Activated CD4-positive, alpha-beta T cell treated with anti-CD3 and anti-CD28 coated beads for 1 hour (primary cell): Measurements from ENCODE around the gene KRTAP4-7.
"Not testable (repeated sequence)": the region's sequence is repeated elsewhere in the genome, so short reads cannot be mapped to it uniquely, and the experiment has no call there.

Experiments used
- DNase-seq: peaks from one replicate; pipeline ENCODE4 v3.0.0-alpha.2; 2020

The KRTAP4-7 gene

DNA sequence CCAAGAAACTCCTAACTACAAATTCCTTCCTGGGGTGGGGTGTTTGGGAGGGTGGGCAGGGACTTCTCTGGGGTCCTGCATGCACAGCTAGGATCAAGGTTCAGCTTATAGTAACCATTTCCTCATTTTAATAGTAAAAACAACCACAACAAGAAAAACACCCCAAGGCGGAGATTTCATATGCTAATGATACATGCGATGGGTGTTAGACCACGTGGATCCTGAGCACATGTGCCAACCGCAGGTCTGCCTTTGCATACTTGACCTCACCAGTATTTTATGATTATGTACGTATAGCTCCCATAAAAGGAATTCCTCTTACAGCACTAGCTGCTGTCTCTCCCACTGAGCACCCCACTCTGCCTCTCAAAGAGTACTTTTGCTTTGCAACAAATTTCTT is 32.3 kb downstream of the KRTAP4-7 start:
- no peak for DNase-seq

DNA sequence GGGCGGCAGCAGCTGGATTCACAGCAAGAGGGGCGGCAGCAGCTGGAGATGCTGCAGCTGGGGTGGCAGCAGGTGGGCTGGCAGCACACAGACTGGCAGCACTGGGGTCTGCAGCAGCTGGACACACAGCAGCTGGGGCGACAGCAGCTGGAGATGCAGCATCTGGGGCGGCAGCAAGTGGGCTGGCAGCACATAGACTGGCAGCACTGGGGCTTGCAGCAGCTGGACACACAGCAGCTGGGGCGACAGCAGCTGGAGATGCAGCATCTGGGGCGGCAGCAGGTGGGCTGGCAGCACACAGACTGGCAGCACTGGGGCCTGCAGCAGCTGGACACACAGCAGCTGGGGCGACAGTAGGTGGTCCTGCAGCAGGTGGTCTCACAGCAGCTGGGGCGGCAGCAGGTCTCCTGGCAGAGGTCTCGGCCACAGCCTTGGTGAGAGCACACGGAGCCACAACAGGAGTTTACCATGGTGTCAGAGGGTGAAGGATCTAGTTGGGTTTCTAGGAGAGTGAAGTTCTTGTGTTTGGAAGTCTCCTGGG is 34.0 kb downstream of the KRTAP4-7 start, which contains the start of gene KRTAP4-11:
KRTAP4-11 (minus strand) TSS at position 528 of the 541 bp plus-strand sequence; CDS start at position 470, 58 bp downstream.
- not testable (repeated sequence) for DNase-seq

- no peak for DNase-seq
Measured at GRCh38 chr17:41118721-41119120, 34.8 kb downstream of the KRTAP4-7 start.

DNA sequence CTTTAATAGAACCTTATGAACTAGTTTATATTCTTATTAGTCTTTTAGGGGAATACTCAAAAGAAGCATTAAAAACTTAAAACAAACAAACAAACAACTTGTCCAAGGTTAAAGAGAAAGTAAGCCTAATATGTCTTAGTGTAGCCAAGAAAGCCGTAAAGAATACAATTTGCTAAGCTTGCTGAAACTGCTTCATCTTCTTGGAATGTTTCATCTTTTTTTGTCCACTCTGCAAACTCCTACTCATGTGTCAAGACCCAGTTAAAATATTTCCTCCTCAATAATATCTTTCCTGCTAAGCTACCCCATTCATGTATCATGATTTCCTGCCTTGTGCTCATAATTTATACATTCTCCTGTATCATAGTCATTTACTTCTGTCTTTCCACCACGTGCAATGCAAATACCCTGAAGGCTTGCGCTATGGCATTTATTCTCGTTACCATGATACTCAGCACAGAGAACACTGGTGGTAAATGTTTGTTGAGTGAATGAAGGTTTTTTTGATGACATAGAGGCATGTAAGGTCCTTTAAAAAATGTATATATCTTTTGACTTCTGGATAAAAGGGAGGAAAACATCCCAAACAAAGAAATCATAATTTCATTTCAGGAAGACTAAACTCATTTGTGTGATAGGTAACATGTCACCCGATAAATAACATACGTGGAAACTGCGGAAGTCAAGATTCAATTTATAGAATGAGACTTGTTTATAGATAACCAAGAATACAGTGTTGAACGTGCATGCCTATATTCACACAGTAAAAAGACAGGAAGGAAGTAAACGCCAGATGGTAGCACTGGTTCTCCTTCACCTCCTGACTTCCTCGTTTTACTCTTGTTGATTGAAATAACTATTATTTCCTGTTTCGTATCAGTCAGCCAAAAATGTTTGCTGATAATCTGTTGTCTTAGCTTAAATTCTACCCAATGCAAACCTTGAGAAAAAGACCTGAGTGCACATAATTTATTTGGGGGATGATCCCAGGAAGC is 36.0 kb downstream of the KRTAP4-7 start:
- DNase-seq, result not testable (repeated sequence)

- DNase-seq, result no peak
Measured at GRCh38 chr17:41121742-41122141, 37.8 kb downstream of the KRTAP4-7 start.

- not testable (repeated sequence) for DNase-seq
Measured at GRCh38 chr17:41123292-41123990, 39.5 kb downstream of the KRTAP4-7 start.

DNA sequence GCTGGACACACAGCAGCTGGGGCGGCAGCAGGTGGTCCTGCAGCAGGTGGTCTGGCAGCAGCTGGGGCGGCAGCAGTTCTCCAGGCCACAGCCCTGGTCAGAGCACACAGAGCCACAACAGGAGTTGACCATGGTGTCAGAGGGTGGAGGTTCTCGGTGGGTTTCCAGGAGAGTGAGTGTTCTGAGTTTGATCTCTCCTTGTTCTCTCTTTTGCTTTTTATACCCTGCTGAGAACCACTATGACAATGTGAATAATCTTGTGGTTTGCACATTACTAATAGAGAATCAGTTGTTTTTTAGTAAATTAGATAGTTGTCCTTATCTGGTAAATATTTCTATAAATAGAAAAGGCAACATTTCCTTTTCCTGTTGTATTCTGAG is 40.0 kb downstream of the KRTAP4-7 start, which contains the start of gene KRTAP4-12:
KRTAP4-12 (minus strand) TSS at position 192 of the 381 bp plus-strand sequence; CDS start at position 132, 60 bp downstream.
- not testable (repeated sequence) for DNase-seq

GRCh38 chr17:41125064-41125463 is 41.1 kb downstream of the KRTAP4-7 start:
- no peak for DNase-seq

DNA sequence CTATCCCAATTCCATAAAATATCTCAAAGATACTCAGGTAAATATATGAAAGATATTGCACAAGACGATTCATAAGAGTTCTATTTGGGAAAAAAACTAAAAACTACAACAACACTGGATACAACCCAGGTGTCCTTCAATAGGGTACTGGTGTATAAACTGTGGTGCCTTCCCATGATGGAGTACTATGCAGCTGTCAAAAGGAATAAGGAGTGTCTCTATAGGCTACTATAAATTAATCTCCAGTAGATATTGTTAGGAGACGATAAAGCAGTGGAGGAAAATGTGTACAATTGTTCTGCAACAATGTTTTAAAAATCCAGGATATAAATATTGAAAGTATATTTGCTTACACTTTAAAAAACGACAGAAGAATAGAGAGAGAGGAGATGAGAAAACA is 42.5 kb downstream of the KRTAP4-7 start:
- no peak for DNase-seq

GRCh38 chr17:41127371-41127770 is 43.4 kb downstream of the KRTAP4-7 start:
- DNase-seq, result no peak

DNA sequence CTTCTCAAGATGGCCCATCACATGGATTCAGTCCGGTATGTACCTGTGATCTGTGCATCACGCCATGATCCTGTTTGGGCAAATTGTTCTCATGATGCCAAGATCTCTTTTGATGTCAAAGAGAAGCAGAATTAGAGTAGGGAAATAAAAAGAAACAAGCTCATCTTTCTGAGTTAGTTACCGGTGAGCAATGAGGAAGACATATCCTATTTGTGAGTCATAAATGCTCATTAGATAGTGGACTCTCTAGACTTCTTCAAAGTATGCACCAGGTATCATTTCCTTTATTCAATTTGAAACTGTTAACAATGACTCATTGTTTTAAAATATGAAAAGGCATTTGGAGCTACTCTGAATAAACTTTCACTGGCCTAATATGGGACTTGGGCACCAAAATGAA is 48.0 kb downstream of the KRTAP4-7 start:
- DNase-seq, result no peak

- no peak for DNase-seq
Measured at GRCh38 chr17:41133880-41134735, 50.2 kb downstream of the KRTAP4-7 start.
